ENCODE measurements around the gene ARID1B.

Gene ARID1B

GRCh38 chr6:156925718-156926607 lies 148.8 kb downstream of the ARID1B start:
- Histone ChIP-seq H3F3A (ENCODE audit: insufficient read depth, low read length) (no peaks in the 10 kb centered on the region), H3K4me3 (ENCODE audit: low read depth, low read length, poor library complexity, severe bottlenecking) (no peak overlapping the region), H3K36me3 (ENCODE audit: insufficient read depth, low read length) (peaks cover 21% of the 10 kb centered on the region; the same call in 1 of the 2 replicates), H3K79me2 (ENCODE audit: insufficient read depth, low read length) (peaks cover 24% of the 10 kb centered on the region; the same call in 1 of the 2 replicates), H2AFZ (ENCODE audit: low read length) (no peak overlapping the region), H3K27ac (ENCODE audit: low read depth, low read length, poor library complexity, severe bottlenecking) (no peak overlapping the region), H3K9ac (ENCODE audit: low read length) (no peak overlapping the region), H3K4me2 (ENCODE audit: low read length) (no peak overlapping the region), H3K27me3 (ENCODE audit: insufficient read depth, low read length) (no peaks in the 10 kb centered on the region), H3K4me1 (ENCODE audit: insufficient read depth, low read length, severe bottlenecking) (peaks cover 19% of the 10 kb centered on the region), H3K9me2 (ENCODE audit: low read depth, low read length) (no peaks in the 10 kb centered on the region), H3K9me3 (ENCODE audit: low read length) (no peaks in the 10 kb centered on the region), H4K20me1 (ENCODE audit: insufficient read depth, low read length) (no peaks in the 10 kb centered on the region)
- TF ChIP-seq EZH2 (IDR thresholded peaks at IDR 0.05; ENCODE audit: borderline replicate concordance, low read length): no peak
- TF ChIP-seq, protein P1, sequence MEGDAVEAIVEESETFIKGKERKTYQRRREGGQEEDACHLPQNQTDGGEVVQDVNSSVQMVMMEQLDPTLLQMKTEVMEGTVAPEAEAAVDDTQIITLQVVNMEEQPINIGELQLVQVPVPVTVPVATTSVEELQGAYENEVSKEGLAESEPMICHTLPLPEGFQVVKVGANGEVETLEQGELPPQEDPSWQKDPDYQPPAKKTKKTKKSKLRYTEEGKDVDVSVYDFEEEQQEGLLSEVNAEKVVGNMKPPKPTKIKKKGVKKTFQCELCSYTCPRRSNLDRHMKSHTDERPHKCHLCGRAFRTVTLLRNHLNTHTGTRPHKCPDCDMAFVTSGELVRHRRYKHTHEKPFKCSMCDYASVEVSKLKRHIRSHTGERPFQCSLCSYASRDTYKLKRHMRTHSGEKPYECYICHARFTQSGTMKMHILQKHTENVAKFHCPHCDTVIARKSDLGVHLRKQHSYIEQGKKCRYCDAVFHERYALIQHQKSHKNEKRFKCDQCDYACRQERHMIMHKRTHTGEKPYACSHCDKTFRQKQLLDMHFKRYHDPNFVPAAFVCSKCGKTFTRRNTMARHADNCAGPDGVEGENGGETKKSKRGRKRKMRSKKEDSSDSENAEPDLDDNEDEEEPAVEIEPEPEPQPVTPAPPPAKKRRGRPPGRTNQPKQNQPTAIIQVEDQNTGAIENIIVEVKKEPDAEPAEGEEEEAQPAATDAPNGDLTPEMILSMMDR (IDR thresholded peaks at IDR 0.05; ENCODE audit: low read length): no peak

GRCh38 chr6:156928126-156928525 lies 150.9 kb downstream of the ARID1B start:
- Histone ChIP-seq H3K27me3 (ENCODE audit: insufficient read depth, low read length) (no peaks in the 10 kb centered on the region), H3K79me2 (ENCODE audit: insufficient read depth, low read length) (peaks cover 34% of the 10 kb centered on the region; the same call in 1 of the 2 replicates), H3K4me3 (ENCODE audit: low read depth, low read length, poor library complexity, severe bottlenecking) (no peak overlapping the region), H2AFZ (ENCODE audit: low read length) (no peak overlapping the region), H4K20me1 (ENCODE audit: insufficient read depth, low read length) (no peaks in the 10 kb centered on the region), H3K9ac (ENCODE audit: low read length) (no peak overlapping the region), H3K9me2 (ENCODE audit: low read depth, low read length) (no peaks in the 10 kb centered on the region), H3K4me2 (ENCODE audit: low read length) (no peak overlapping the region), H3K36me3 (ENCODE audit: insufficient read depth, low read length) (peaks cover 21% of the 10 kb centered on the region; the same call in 1 of the 2 replicates), H3K9me3 (ENCODE audit: low read length) (no peaks in the 10 kb centered on the region), H3F3A (ENCODE audit: insufficient read depth, low read length) (no peaks in the 10 kb centered on the region), H3K27ac (ENCODE audit: low read depth, low read length, poor library complexity, severe bottlenecking) (no peak overlapping the region), H3K4me1 (ENCODE audit: insufficient read depth, low read length, severe bottlenecking) (peaks cover 33% of the 10 kb centered on the region)
- TF ChIP-seq EZH2 (IDR thresholded peaks at IDR 0.05; ENCODE audit: borderline replicate concordance, low read length): no peak

GRCh38 chr6:156928972-156929371 lies 151.8 kb downstream of the ARID1B start:
- H3F3A ChIP-seq (ENCODE audit: insufficient read depth, low read length): no peaks in the 10 kb centered on the region
- no peaks in the 10 kb centered on the region for H3K9me2 ChIP-seq (ENCODE audit: low read depth, low read length)
- no peak overlapping the region for H2AFZ ChIP-seq (ENCODE audit: low read length)
- no peak overlapping the region for H3K9ac ChIP-seq (ENCODE audit: low read length)
- H3K27me3 ChIP-seq (ENCODE audit: insufficient read depth, low read length): no peaks in the 10 kb centered on the region
- no peaks in the 10 kb centered on the region for H3K9me3 ChIP-seq (ENCODE audit: low read length)
- peaks cover 39% of the 10 kb centered on the region; the same call in 1 of the 2 replicates for H3K79me2 ChIP-seq (ENCODE audit: insufficient read depth, low read length)
- H3K4me3 ChIP-seq (ENCODE audit: low read depth, low read length, poor library complexity, severe bottlenecking): no peak overlapping the region
- no peak for TF ChIP-seq EZH2 (IDR thresholded peaks at IDR 0.05; ENCODE audit: borderline replicate concordance, low read length)
- TF ChIP-seq, protein P1 (IDR thresholded peaks at IDR 0.05; ENCODE audit: low read length): no peak
- H3K4me2 ChIP-seq (ENCODE audit: low read length): no peak overlapping the region
- H3K27ac ChIP-seq (ENCODE audit: low read depth, low read length, poor library complexity, severe bottlenecking): no peak overlapping the region
- no peaks in the 10 kb centered on the region for H4K20me1 ChIP-seq (ENCODE audit: insufficient read depth, low read length)
- peaks cover 21% of the 10 kb centered on the region; the same call in 1 of the 2 replicates for H3K36me3 ChIP-seq (ENCODE audit: insufficient read depth, low read length)
- peaks cover 40% of the 10 kb centered on the region for H3K4me1 ChIP-seq (ENCODE audit: insufficient read depth, low read length, severe bottlenecking)

Data from OCI-LY1 (cell line).